CD1c-positive myeloid dendritic cell (primary cell): ENCODE data around the gene OPTN.

ENCODE experiments used
- DNase-seq: peaks from one replicate; pipeline ENCODE4 v3.0.0-alpha.2; 2016; ENCODE audit errors: extremely low spot score

The OPTN gene

GRCh38 chr10:13184276-13184675 lies 84.3 kb downstream of the OPTN start:
- DNase-seq = no peak

- no peak for DNase-seq
Observed at GRCh38 chr10:13184730-13185514, 85.0 kb downstream of the OPTN start.

- DNase-seq = no peak
Observed at GRCh38 chr10:13187135-13187534, 87.2 kb downstream of the OPTN start.
